Hippocampal formation (tissue), 2 donors: Measurements from ENCODE around the gene URM1.
"Not testable (repeated sequence)": the region's sequence is repeated elsewhere in the genome, so short reads cannot be mapped to it uniquely, and the experiment has no call there.

Experiments
- DNase-seq, 2 donors: peaks; one replicate each; lab custom pipeline; 2025; lab: John Stamatoyannopoulos, UW

Gene URM1

GRCh38 chr9:128408963-128409431 lies 37.8 kb downstream of the URM1 start:
- peak; percentile 85 to 95 for DNase-seq

DNA sequence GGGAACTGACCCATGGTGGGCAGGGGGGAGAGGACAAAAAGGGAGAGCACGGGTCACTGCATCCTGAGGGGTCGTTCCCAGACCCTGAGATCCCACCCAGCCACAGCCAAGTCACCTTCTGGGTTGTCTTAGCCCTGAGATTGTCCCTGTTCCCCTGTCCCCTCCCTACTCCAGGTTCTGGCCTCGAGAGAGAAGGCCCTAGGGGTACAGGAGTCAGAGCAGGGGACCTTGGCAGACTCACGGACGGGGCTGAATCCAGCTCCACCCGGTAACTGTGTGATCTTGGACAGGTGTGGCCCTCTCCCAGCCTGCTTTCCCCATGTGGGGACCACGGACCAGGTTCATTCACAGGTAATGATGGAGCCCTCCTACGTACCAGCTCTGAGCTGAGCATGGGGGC lies 38.3 kb downstream of the URM1 start:
- no peak for DNase-seq

GRCh38 chr9:128409978-128410377 lies 38.8 kb downstream of the URM1 start:
- DNase-seq, result peak; percentile 41 to 57

- peak in 1 of 2 donors; percentile 63 for DNase-seq
Observed at GRCh38 chr9:128411364-128412119, 40.4 kb downstream of the URM1 start.

DNA sequence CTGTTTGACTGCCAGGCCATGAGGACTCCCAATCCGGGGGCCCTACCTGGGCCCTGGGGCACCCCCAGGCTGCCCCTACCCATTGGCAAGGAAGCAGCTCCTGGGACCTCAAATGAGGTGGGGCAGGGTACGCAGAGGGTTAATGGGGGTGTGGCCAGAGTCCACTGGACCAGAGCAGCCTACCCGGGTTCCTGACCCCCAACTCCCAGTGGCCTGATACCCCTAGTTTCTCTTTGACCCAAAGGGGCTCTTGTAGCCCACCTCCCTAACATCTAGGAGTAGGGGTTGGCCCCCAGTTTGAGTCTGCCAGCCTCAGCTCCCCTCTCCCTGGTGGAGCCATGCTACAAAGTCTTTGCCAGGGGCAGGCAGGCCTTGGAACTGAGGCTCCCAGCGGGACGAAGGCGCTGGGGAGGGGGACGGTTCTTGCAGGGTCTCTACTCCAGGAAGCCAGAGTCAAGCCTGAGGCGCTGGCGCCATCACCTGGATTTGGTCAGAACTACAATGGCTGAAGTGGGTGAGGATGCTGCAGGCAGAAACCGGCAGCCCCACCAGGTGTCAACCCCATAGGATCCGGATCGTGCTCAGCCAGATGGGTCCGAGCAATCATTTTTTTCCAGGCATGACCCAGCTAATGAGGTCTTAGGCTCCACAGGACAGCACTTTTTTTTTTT lies 41.1 kb downstream of the URM1 start:
- peak; percentile 68 to 88 for DNase-seq

GRCh38 chr9:128413728-128414127 lies 42.6 kb downstream of the URM1 start:
- DNase-seq, result not testable (repeated sequence)

DNA sequence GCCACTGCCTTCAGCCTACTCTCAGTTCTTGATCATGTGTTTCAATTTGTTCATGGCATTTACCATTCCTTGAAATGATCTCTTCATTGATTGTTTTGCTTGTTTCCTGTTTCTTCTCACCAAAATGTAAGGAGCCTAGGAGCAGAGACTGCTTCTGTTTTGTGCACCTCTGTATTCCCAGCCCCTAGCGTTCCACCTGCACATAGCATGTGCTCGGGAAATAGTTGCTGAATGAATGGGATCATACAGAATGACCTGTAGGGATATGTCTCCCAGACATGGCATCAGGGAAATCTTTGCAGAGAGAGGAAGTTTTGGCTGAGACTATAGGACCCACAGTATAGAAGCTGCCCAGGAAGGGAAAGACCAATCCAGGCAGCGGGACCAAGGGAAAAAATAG lies 43.3 kb downstream of the URM1 start:
- no peak for DNase-seq

- no peak for DNase-seq
Observed at GRCh38 chr9:128415281-128415680, 44.1 kb downstream of the URM1 start.

GRCh38 chr9:128416014-128416413 lies 44.8 kb downstream of the URM1 start:
- no peak for DNase-seq

- no peak for DNase-seq
Observed at GRCh38 chr9:128416432-128417019, 45.4 kb downstream of the URM1 start.

DNA sequence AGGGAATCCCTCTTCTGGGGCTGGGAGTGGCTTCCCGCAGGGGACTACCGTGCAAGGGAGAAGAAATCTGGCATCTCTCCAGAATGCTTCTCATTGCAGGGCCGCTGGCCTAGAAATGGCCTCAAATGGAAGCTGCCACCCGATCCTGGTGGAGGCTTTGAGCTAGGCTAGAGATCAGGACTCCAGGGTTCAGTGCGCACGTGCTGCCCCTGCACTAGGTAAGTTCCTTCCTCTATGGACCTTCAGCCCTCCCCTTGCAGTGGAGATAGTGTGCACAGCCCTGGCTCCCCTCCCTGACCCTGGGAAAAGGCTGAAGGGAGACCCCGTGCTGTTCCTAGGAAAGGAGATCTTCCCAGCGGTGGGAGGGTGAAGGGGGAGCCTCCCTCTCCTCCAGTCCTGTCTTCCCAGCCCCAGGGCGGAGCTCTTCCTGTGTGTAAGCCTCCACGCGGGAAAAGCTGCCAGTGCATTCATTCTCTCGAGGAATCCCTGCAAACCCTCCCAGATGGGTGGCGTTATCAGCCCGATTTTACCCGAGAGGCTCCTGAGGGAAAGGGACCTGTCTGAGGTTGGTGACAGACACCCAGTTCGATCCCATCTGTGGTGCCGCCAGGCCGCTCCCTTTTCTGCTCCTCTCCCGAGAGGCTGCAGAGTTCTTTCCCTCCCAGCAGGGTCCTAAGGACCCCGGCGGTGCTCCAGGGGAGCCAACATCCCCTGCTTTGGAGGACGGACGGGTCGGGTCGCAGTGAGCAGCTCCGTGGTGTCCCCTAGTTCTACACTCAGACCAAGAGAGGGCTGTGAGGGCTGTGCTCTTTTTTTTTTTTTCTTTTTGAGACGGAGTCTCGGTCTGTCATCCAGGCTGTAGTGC lies 48.1 kb downstream of the URM1 start:
- no peak for DNase-seq

DNA sequence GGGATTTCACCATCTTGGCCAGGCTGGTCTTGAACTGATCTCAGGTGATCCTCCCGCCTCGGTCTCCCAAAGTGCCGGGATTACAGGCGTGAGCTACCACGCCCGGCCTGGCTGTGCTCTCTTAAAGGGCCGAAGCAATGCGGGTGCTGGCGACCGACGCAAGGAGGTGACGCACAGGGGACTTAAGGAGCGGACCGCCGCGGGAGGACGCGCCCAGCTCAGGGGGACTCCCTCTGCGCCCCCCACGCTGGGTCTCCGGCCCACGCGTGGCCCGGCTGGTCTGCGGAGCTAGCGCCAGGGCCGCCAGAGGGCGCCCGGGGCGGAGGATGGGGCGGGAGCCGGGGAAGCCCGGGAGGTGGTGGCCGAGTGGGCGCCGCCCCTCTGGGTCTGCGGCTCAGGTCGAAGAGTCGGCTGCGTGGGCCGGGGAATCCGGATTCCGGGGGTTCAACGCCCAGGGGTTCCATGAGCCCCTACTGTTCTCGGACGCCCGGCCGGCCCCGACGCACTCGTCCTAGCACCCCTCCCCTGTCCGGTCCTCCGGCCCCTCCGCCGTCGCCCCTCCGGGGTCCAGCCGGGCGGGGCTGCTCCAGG lies 49.0 kb downstream of the URM1 start:
- peak in 1 of 2 donors; percentile 59 for DNase-seq

- DNase-seq, result peak in 1 of 2 donors; percentile 45
Observed at GRCh38 chr9:128420651-128421481, 49.7 kb downstream of the URM1 start, which contains the start of gene CERCAM. CERCAM (plus strand) TSS chr9:128420857; CDS start chr9:128420878, 21 bp downstream.

- no peak for DNase-seq
Observed at GRCh38 chr9:128421482-128421996, 50.4 kb downstream of the URM1 start.

GRCh38 chr9:128422022-128422782 lies 51.0 kb downstream of the URM1 start:
- DNase-seq, result not testable (repeated sequence)

DNA sequence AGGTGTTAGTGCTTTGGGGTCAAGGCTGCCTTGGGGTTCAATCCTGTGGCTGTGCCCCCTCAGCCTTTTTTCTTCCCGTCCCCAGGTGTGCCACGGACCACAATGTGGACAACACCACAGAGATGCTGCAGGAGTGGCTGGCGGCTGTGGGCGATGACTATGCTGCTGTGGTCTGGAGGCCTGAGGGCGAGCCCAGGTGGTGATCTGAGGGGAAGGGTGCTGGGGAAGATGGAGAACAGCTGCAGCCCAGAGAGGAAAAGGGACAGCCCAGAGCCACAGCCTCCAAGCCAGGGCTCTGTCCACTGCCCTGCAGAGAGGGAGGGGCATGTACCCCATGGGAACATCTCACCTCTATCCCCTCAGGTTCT lies 51.6 kb downstream of the URM1 start:
- DNase-seq, result no peak

- not testable (repeated sequence) for DNase-seq
Observed at GRCh38 chr9:128423356-128423755, 52.2 kb downstream of the URM1 start.

GRCh38 chr9:128424268-128424780 lies 53.1 kb downstream of the URM1 start:
- DNase-seq, result no peak
